ENCODE data around the gene MED16. TPM values are rescaled to one million over a fixed set of nuclear protein-coding genes. Genes with fewer than 3 reads are reported as not detected.
A peak's percentile ranks its signal among the peaks of the same experiment; 100 is the strongest.
"Not testable (repeated sequence)": the region's sequence is repeated elsewhere in the genome, so short reads cannot be mapped to it uniquely, and the experiment has no call there.

Gene MED16
- total RNA-seq, 2 experiments from 2014 or later = 62.2 to 64.0 TPM

DNA sequence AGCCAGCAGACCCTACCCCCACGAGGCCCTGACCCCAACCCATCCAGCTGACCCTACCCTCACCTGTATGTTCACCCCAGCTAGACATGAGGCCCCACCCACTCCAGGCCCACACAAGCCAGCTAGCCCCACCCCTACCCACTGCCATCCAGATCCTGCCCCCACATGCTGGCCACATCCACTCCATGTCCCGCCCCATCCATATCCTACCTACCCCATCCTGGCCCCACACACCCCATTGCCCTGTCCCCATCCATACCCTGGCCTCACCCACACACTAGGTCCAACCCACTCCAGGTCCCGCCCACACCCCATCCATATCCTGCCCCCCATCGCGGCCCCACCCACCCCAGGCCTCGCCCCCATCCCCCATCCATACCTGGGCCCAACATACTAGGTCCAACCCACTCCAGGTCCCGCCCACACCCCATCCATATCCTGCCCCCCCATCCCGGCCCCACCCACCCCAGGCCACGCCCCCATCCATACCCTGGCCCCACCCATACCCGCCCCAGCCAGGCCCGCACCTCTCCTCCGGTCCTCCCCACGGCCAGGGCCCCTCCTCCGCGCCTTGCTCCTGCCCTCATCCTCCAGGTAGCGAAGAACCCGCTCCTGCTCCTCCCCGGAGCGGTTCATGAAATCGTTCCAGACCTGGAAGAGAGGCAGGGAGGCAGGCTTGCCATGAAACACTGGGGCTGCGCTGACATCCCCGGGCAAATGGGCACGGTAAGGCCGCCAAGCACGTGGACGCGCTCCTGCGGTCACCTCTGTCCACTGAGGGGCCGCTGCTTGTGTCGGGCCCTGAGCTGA, 7.5 kb upstream of the MED16 start:
- CTCF ChIA-PET = no interaction called here
- Mint-ChIP-seq H3K27ac (no peak overlapping the region), H3K27me3 (no peaks in the 10 kb centered on the region), H3K4me1 (peaks cover 13% of the 10 kb centered on the region), H3K36me3 (ENCODE audit: low read depth) (peaks cover 31% of the 10 kb centered on the region), H3K4me3 (no peak overlapping the region), H3K9me3 (no peaks in the 10 kb centered on the region)
- peak; percentile 59 for DNase-seq
- POLR2A ChIA-PET = no interaction called here

DNA sequence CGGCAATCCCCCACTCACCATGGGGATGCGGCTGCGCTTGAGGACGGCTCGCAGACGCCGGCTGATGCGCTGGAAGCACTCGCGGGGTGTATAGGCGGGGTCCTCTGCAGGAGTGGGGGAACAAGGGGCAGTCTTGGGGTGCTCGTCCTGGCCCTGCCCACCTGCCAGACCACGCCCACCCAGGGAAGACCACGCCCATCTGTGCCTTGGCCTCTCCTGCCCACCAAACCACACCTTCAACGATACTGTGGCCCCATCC, 7.0 kb upstream of the MED16 start:
- Mint-ChIP-seq H3K36me3 (ENCODE audit: low read depth) (peaks cover 31% of the 10 kb centered on the region), H3K9me3 (no peaks in the 10 kb centered on the region), H3K4me3 (no peak overlapping the region), H3K27me3 (no peaks in the 10 kb centered on the region), H3K27ac (no peak overlapping the region), H3K4me1 (peaks cover 12% of the 10 kb centered on the region)
- no peak for DNase-seq
- CTCF ChIA-PET = no interaction called here
- POLR2A ChIA-PET = no interaction called here

DNA sequence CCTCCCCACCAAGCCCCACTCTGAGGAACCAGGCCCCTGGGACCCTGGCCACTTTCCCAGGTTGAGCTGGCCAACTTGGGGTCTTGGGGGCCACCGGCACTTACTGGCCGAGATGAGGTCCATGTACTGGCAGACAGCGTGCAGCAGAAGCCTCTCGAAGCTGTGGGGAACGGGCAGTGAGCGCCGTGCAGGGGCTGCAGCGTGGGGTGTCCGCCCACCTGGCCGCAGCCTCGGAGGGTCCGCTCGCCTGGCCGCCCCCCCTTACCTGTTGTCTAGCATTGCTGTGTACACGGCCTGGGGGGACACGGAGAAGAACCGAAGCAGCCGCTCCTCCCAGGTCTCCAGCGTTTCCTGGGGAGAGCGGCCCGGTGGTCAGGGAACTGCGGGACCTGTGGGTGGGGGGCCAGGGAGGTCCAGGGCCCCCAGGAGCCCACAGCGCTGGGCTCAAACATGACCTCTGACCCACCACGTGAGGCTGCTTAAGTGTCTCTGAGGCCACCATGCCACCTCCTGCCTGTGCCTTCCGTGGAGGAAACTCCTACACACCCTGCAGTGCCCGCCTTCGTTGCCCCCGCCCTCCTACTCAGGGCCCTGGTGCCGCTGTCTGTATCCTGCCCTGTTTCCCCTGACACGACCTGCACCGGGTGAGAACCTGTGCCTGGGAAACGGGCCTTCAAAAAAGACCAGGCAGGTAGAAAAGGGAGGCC, 6.5 kb upstream of the MED16 start:
- H3K4me1 Mint-ChIP-seq = peaks cover 11% of the 10 kb centered on the region
- no peak overlapping the region for H3K27ac Mint-ChIP-seq
- POLR2A ChIA-PET = no interaction called here
- H3K27me3 Mint-ChIP-seq = no peaks in the 10 kb centered on the region
- peaks cover 31% of the 10 kb centered on the region for H3K36me3 Mint-ChIP-seq (ENCODE audit: low read depth)
- H3K4me3 Mint-ChIP-seq = no peak overlapping the region
- no peaks in the 10 kb centered on the region for H3K9me3 Mint-ChIP-seq
- DNase-seq = no peak
- CTCF ChIA-PET = no interaction called here

DNA sequence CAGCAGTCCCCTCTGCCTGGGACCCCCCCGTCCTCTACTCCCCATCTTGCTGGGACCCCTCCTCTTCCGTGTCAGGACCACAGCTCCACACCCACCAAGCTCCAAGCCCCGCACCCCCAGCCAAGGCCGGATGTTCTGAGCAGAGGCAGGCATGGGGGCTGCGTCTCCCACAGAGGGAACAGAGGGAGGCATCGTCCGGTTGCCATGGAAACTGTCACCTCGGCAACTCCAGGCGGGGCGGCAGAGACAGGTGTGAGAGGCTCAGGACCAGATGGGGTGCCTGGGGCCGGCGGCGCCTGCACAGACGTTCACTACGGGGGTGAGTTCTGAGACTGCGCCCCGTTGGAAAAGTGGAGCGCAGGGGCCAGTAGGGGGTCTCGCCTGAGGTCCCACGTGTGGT, 5.7 kb upstream of the MED16 start:
- Mint-ChIP-seq H3K9me3 (no peaks in the 10 kb centered on the region), H3K27ac (no peak overlapping the region), H3K4me3 (no peak overlapping the region), H3K4me1 (peaks cover 10% of the 10 kb centered on the region), H3K27me3 (no peaks in the 10 kb centered on the region), H3K36me3 (ENCODE audit: low read depth) (peaks cover 28% of the 10 kb centered on the region)
- DNase-seq = no peak
- POLR2A ChIA-PET = no interaction called here
- CTCF ChIA-PET = interaction anchor here (1.0 kb wide), 1 partner anchor 36 kb away, joined by 3 read pairs; no protein-coding TSS in a partner anchor

DNA sequence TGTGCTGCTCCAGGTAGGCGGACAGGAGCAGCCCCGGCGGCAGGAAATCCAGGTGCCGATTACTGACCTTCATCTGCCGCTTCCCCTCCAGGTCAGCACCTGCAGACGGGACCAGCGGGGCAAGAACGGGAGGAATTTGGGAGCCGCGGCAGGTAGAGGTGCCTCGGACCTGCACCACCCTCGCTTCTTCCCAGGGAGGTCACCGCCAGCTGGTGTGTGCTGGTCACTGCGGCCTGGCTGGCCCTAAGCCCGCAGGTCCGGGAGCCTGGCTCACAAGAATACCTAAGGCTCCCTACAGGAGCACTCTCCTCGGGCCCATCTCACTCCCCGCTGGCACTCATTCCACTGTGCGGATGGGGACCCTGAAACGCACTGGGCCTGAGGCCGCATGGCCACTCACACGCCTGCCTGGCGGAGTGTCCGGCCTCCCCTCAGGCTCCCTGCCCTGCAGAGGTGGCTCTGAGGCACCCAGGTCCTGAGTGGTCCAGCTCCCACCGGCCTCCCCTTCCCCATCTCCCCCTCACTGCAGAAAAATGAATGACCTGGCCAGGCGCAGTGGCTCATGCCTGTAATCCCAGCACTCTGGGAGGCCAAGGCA, 4.6 kb upstream of the MED16 start:
- peaks cover 32% of the 10 kb centered on the region for H3K36me3 Mint-ChIP-seq (ENCODE audit: low read depth)
- ChIA-PET POLR2A (interaction anchor here (5.0 kb wide), 1 partner anchor 10 kb away, joined by 79 read pairs; no protein-coding TSS in a partner anchor), CTCF (no interaction called here)
- no peak overlapping the region for H3K27ac Mint-ChIP-seq
- no peak overlapping the region for H3K4me3 Mint-ChIP-seq
- no peaks in the 10 kb centered on the region for H3K27me3 Mint-ChIP-seq
- DNase-seq = no peak
- H3K9me3 Mint-ChIP-seq = no peaks in the 10 kb centered on the region
- peaks cover 17% of the 10 kb centered on the region for H3K4me1 Mint-ChIP-seq

DNA sequence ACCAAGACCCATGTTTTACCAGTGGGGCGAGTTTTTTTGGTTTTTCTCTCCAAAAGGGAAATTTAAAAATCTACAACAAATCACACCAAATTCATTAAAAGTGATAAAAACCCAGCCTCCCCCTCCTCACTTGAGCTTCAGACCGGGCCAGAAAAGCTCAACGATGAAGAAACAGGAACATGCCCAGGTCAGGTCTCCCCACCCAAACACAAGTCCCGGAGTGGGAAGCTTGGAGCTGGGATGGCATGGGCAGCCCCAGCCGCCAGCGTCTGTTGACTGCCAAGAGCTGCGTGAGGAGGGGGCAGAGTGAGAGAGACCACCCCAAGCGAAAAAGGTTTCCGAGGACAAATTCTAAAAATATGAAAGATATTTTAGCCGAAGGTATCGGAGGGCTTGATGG, 4.0 kb upstream of the MED16 start:
- Mint-ChIP-seq H3K9me3 (no peaks in the 10 kb centered on the region), H3K27me3 (no peaks in the 10 kb centered on the region), H3K4me1 (peaks cover 20% of the 10 kb centered on the region), H3K36me3 (ENCODE audit: low read depth) (peaks cover 30% of the 10 kb centered on the region), H3K4me3 (no peak overlapping the region), H3K27ac (no peak overlapping the region)
- ChIA-PET CTCF (no interaction called here), POLR2A (interaction anchor here (5.0 kb wide), 1 partner anchor 11 kb away, joined by 79 read pairs; no protein-coding TSS in a partner anchor)
- no peak for DNase-seq

DNA sequence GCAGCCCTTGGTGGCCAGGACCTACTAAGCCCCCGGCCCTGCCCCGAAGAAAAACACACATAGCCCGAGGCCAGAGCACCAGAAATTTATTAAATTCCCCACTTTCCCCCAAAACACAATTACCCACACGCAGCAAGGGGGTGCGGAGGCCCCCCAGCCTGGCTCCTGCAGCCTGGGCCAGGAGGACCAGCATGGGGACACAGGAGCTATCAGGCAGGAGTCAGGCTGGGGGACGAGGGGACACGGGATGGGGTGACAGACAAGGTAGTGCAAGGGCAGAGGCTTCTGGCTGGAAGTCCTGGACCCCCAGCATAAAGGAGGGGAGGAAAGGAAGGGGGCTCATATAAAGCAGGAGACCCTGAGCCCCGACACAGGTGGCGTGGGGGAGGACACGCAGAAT, 3.4 kb upstream of the MED16 start:
- no peak for DNase-seq
- no peaks in the 10 kb centered on the region for H3K27me3 Mint-ChIP-seq
- H3K4me3 Mint-ChIP-seq = no peak overlapping the region
- CTCF ChIA-PET = no interaction called here
- POLR2A ChIA-PET = interaction anchor here (5.0 kb wide), 1 partner anchor 11 kb away, joined by 79 read pairs; no protein-coding TSS in a partner anchor
- H3K9me3 Mint-ChIP-seq = no peaks in the 10 kb centered on the region
- peak overlapping the region; percentile 44 for H3K27ac Mint-ChIP-seq
- H3K4me1 Mint-ChIP-seq = peaks cover 20% of the 10 kb centered on the region
- H3K36me3 Mint-ChIP-seq (ENCODE audit: low read depth) = peaks cover 24% of the 10 kb centered on the region

DNA sequence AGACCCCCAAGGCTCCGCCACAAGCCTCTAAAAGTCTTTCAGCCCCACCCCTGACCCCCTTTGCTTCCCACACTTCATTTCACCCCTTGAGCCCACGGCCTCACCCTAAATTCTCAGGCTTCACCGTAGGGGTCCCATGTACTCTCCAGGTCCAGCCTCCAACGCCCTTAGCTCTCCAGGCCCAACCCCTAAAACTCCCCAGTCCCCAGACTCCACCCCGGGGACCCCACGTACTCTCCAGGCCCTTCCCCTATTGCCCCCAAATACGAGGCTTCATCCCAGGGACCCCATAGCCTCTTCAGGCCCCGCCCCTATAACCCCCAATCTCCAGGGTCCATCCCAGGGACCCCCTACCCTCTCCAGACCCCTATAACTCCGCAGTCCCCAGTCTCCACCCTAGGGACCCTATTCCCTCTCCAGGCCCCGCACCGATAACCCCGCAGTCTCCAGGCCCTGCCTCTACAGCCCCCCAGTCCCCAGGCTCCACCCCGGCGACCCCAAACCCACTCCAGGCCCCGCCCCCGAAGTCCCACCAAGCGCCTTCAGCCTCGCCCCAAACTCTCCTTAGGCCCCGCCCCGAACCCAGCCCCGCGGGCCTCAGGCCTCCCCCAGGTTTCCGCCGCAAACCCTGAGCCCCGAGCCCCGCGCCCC, 619 bp downstream of the MED16 start:
- POLR2A ChIA-PET = interaction anchor here (0.8 to 5.0 kb wide), 10 partner anchors 10 to 381 kb away, joined by 3 to 79 read pairs (median 8); partner anchors contain the start of genes R3HDM4 and TMEM259
- no peak for DNase-seq
- Mint-ChIP-seq H3K4me1 (peaks cover 19% of the 10 kb centered on the region), H3K4me3 (peak overlapping the region; percentile 79), H3K9me3 (no peaks in the 10 kb centered on the region), H3K27ac (peak overlapping the region; percentile 78), H3K36me3 (ENCODE audit: low read depth) (peaks cover 23% of the 10 kb centered on the region), H3K27me3 (no peaks in the 10 kb centered on the region)
- CTCF ChIA-PET = interaction anchor here (0.8 to 2.0 kb wide), 5 partner anchors 17 to 128 kb away, joined by 4 to 17 read pairs (median 7); partner anchors contain the start of gene WDR18

DNA sequence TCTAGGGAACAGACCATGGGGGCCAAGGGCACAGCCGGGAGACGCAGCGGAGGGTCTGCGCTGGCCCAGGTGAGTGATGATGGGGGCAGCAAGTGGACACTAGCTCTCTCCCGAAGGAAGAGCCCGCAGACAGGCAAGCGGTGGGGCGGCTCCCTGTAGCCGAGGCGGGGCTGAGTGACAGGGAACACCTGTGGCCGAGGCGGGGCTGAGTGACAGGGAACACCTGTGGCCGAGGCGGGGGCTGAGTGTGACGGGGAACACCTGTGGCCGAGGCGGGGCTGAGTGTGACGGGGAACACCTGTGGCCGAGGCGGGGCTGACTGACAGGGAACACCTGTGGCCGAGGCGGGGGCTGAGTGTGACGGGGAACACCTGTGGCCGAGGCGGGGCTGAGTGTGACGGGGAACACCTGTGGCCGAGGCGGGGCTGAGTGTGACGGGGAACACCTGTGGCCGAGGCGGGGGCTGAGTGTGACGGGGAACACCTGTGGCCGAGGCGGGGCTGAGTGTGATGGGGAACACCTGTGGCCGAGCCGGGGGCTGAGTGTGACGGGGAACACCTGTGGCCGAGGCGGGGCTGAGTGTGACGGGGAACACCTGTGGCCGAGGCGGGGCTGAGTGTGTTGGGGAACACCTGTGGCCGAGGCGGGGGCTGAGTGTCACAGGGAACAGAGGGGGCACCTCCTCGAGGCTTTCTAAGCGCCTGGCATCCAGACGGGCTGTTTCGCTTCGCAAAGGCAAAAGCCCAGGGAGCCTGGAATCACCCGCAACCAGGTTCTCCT, 1.4 kb downstream of the MED16 start:
- DNase-seq, H3K9me3 Mint-ChIP-seq, H3K27me3 Mint-ChIP-seq, CTCF ChIA-PET: not testable (repeated sequence)
- Mint-ChIP-seq H3K36me3 (ENCODE audit: low read depth) (peaks cover 17% of the 10 kb centered on the region), H3K4me1 (peaks cover 19% of the 10 kb centered on the region), H3K4me3 (peak overlapping the region; percentile 79), H3K27ac (peak overlapping the region; percentile 72)
- POLR2A ChIA-PET = interaction anchor here (1.9 kb wide), 1 partner anchor 10 kb away, joined by 14 read pairs; no protein-coding TSS in a partner anchor

DNA sequence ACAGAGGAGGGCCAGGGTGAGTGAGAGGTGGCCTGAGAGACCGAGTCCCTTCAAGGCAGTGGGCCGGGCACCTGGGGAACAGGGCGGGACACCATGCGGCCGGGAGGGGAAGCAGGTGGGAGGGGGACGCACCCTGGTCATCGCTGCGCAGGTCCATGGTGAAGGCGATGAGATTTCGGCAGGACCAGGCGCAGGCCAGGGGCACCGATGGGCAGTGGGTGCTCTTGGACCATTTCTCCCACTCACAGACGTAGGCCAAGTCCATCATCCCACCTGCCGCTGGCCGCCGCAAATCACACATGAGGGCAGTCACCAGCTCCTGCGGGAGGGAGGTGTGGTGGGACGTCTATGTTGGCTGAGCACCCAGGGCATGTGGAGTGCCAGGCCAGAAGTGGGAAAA, 2.2 kb downstream of the MED16 start:
- Mint-ChIP-seq H3K36me3 (ENCODE audit: low read depth) (peaks cover 12% of the 10 kb centered on the region), H3K27ac (peak overlapping the region; percentile 72), H3K27me3 (no peaks in the 10 kb centered on the region), H3K4me1 (peaks cover 19% of the 10 kb centered on the region), H3K9me3 (no peaks in the 10 kb centered on the region), H3K4me3 (peak overlapping the region; percentile 61)
- POLR2A ChIA-PET = no interaction called here
- DNase-seq = no peak
- CTCF ChIA-PET = no interaction called here

DNA sequence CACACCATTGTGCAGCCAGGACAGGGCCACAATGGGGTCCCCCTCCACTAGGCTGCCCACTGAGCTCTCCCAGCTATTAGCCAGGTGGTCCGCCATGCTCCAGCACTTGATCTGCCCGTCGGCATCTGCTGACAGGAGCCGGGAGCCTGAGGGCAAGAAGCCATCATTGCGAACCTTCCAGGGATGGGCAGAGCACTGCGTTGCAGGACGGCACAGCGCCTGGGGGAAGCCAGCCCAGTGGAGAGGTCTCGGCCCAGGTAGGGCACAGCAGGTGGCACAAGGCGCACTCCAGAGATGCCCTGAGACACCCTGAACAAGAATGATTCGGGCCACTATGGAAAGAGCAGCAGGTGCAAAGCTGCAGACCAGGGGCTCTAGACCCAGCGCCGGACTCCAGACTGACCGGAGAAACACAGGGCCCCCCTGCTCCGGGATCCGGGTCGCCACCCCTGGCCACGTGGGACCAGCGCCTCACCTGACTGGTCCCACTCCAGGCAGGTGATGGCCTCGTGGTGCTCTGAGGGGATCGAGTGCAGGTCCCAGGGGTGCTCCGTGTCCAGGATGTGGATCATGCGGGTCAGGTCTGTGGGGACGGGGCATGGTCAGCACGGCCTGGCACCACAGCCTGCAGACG, 3.2 kb downstream of the MED16 start:
- H3K36me3 Mint-ChIP-seq (ENCODE audit: low read depth) = peaks cover 12% of the 10 kb centered on the region
- peaks cover 19% of the 10 kb centered on the region for H3K4me1 Mint-ChIP-seq
- no peaks in the 10 kb centered on the region for H3K27me3 Mint-ChIP-seq
- no peak overlapping the region for H3K4me3 Mint-ChIP-seq
- H3K27ac Mint-ChIP-seq = no peak overlapping the region
- no peak for DNase-seq
- CTCF ChIA-PET = no interaction called here
- no peaks in the 10 kb centered on the region for H3K9me3 Mint-ChIP-seq
- POLR2A ChIA-PET = no interaction called here

DNA sequence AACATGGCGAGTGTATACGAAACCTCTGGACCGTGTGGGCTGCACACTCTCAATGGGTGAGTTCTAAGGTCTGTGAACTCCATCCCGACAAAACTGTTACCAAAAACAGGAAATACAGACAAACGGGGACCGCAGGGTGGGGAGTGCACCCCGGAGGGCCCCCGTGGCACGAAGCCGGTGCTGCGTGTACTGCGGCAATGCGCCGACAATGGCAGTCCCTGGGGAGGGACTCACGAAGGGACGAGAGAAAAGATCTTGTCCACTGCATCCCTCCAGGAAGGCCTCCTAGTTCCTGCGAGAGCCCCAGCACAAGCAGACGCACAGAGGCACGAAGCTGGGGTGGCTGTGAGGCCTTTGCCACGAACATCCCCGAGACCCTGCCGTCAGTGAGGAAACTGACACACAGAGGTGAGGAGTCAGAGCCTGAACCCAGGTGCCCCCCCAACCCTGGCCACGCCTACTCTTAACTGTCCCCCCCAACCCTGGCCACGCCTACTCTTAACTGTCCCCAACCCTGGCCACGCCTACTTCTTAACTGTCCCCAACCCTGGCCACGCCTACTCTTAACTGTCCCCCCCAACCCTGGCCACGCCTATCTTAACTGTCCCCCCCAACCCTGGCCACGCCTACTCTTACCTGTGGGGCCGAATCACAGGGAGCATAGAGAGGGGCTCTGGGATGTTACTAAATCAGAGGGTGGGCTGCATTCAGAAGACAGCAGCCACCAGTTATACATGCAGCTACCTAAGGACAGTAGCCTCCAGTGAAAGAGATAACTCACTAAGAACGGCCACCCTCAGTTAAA, 4.2 kb downstream of the MED16 start:
- Mint-ChIP-seq H3K27me3 (no peaks in the 10 kb centered on the region), H3K4me1 (peaks cover 16% of the 10 kb centered on the region), H3K36me3 (ENCODE audit: low read depth) (peaks cover 12% of the 10 kb centered on the region), H3K9me3 (no peaks in the 10 kb centered on the region), H3K27ac (no peak overlapping the region), H3K4me3 (no peak overlapping the region)
- no peak for DNase-seq
- ChIA-PET POLR2A (no interaction called here), CTCF (no interaction called here)

Measured in activated CD4-positive, alpha-beta memory T cell treated with anti-CD3 and anti-CD28 coated beads, Interleukin-2, amount 10 ng/mL, durations not matched to agents 7 days and 5 days (primary cell).